NT2/D1 (cell line): ENCODE data around the gene EIF4H.

ENCODE experiments used
- YY1 ChIP-seq: IDR thresholded peaks from 2 replicates; pipeline ENCODE4 v1.6.1; 2011; ENCODE audit not compliant: insufficient read length, insufficient read depth
- ZNF274 ChIP-seq: IDR thresholded peaks from 2 replicates; pipeline ENCODE4 v1.6.1; 2011; ENCODE audit warnings: mild to moderate bottlenecking, low read depth, low read length

DNA sequence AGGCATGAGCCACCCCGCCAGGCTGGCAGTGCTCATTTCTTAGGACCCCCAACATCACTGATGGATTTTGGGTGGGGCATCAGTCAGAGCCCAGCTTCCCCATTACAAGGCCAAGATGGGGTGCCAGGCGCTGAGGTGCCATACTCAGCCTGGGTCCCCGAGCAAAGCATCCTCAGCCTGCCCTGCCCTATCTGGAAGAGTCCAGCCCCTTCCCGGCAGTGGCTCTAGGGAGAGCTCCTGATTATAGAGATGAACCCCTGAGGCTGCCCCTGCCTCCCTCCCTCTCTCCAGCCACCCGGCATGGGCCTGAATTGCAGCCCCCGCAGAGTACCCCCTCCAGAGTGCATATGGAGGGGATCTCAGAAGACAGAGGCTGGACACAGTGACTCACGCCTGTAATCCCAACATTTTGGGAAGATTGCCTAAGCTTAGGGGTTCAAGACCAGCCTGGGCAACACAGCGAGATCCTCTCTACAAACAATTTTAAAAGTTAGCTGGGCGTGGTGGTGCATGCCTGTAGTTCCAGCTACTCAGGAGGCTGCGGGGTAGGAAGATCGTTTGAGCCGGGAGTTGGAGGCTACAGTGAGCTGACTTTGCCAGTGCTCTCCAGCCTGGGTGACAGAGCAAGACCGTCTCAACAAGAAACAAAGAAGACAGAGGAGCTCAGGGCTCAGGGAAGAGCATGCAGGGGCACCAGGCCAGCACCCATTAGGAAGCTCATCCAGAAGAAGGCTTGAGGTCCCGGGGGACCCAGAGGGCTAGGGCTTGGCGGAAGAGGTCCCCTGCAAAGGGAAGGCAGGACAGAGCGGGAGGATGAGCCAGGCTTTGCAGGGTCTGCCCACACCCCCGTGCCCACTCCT, 48.9 kb downstream of the EIF4H start:
- TF ChIP-seq YY1 (no peak), ZNF274 (no peak)
